Subcutaneous abdominal adipose tissue (tissue), 5 donors: ENCODE measurements around the gene CLECL1.
"Not testable (repeated sequence)": the region's sequence is repeated elsewhere in the genome, so short reads cannot be mapped to it uniquely, and the experiment has no call there.

Experiments used
- H3K27ac ChIP-seq: one replicate; pipeline ENCODE4 v1.7.0; 2013; ENCODE audit warnings: low read depth, mild to moderate bottlenecking, inconsistent platforms, low read length, moderate library complexity
- H3K27me3 ChIP-seq, 5 donors: one replicate each; pipeline ENCODE4 v1.7.0; 2013; ENCODE audit warnings: low read length in 5 of 5, inconsistent platforms in 1 of 5; ENCODE audit not compliant: control insufficient read depth in 5 of 5, insufficient read depth in 4 of 5
- H3K36me3 ChIP-seq, 5 donors: one replicate each; pipeline ENCODE4 v1.7.0; 2013; ENCODE audit warnings: low read length in 5 of 5; ENCODE audit not compliant: control insufficient read depth in 5 of 5, insufficient read depth in 5 of 5
- H3K4me1 ChIP-seq, 5 donors: one replicate each; pipeline ENCODE4 v1.7.0; 2013; ENCODE audit warnings: low read length in 5 of 5, mild to moderate bottlenecking in 3 of 5, moderate library complexity in 1 of 5; ENCODE audit not compliant: control insufficient read depth in 5 of 5, insufficient read depth in 5 of 5
- H3K4me3 ChIP-seq, 5 donors: one replicate each; pipeline ENCODE4 v1.7.0; 2013; ENCODE audit warnings: low read length in 5 of 5, low read depth in 1 of 5
- H3K9ac ChIP-seq, 5 donors: one replicate each; pipeline ENCODE4 v1.7.0; 2013; ENCODE audit warnings: low read length in 5 of 5, mild to moderate bottlenecking in 4 of 5, moderate library complexity in 3 of 5
- H3K9me3 ChIP-seq, 5 donors: one replicate each; pipeline ENCODE4 v1.7.0; 2013; ENCODE audit warnings: low read length in 5 of 5; ENCODE audit not compliant: control insufficient read depth in 5 of 5
- donor health status: healthy.
- donor health status: healthy.
- donor health status: healthy.
- donor health status: healthy.
- donor health status: healthy.

CLECL1 gene

GRCh38 chr12:9707864-9708808 lies 24.8 kb downstream of the CLECL1 start:
- H3K9me3 ChIP-seq = no peaks in the 10 kb centered on the region
- H3K27ac ChIP-seq = no peak overlapping the region
- H3K27me3 ChIP-seq = peaks cover 0 to 4% (median 0%) of the 10 kb centered on the region in 5 donors
- no peaks in the 10 kb centered on the region for H3K36me3 ChIP-seq
- no peak overlapping the region for H3K9ac ChIP-seq
- H3K4me1 ChIP-seq = peaks cover 0 to 5% (median 4%) of the 10 kb centered on the region in 5 donors
- no peak overlapping the region for H3K4me3 ChIP-seq

DNA sequence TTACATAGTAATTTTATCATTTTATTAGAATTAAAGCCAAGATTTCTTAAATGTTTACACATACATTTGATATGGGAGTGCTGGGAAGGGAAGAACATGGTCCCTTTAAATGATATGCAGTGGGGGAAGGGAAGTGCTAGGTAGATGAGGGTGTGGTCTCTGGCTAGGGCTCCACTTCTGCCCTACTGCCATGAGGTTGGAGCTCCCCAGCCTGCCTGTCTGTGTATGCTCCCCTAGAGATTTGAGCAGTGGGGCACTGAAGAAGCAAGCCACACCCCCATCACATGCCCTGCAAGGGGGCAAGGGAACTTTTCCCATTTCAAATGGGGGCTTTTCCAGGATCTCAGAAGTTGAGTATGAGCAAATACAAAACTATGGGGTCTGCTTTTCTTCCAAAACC lies 25.5 kb downstream of the CLECL1 start:
- H3K27me3 ChIP-seq = peaks cover 0 to 4% (median 0%) of the 10 kb centered on the region in 5 donors
- no peaks in the 10 kb centered on the region for H3K36me3 ChIP-seq
- H3K9ac ChIP-seq = no peak overlapping the region
- no peak overlapping the region for H3K27ac ChIP-seq
- H3K4me3 ChIP-seq = no peak overlapping the region
- H3K4me1 ChIP-seq = peaks cover 0 to 5% (median 4%) of the 10 kb centered on the region in 5 donors
- H3K9me3 ChIP-seq = no peaks in the 10 kb centered on the region

GRCh38 chr12:9706086-9706685 lies 26.7 kb downstream of the CLECL1 start:
- Histone ChIP-seq H3K4me1 (peaks cover 0 to 8% (median 4%) of the 10 kb centered on the region in 5 donors), H3K27ac (no peak overlapping the region), H3K4me3 (no peak overlapping the region), H3K9me3 (peaks cover 0 to 4% (median 0%) of the 10 kb centered on the region in 5 donors), H3K9ac (no peak overlapping the region), H3K27me3 (peaks cover 0 to 4% (median 0%) of the 10 kb centered on the region in 5 donors), H3K36me3 (no peaks in the 10 kb centered on the region)

GRCh38 chr12:9704561-9704960 lies 28.3 kb downstream of the CLECL1 start:
- not testable (repeated sequence) for H3K36me3 ChIP-seq, H3K9me3 ChIP-seq, H3K27ac ChIP-seq, H3K27me3 ChIP-seq, H3K9ac ChIP-seq, H3K4me3 ChIP-seq
- peaks cover 0 to 14% (median 4%) of the 10 kb centered on the region in 5 donors for H3K4me1 ChIP-seq

DNA sequence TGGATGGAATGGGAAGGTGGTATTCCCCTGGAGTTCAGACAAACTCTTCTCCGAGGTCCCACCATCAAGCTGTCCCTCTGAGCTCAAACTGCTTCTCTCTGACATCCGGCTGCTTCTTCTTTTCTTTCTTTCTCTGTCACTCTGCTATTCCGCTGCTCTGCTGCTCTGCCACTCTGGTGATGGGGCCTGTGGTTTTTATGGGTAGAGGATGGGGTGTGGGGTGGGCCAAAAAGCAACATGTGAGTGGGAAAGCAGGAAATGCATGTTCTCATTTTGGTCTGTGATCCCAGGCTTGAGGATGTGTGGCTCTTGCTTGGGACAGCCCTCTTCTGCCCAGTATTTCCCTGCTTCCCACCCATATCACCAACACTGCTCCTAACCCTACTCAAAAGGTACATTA lies 30.6 kb downstream of the CLECL1 start:
- H3K27ac ChIP-seq = no peak overlapping the region
- no peaks in the 10 kb centered on the region for H3K36me3 ChIP-seq
- H3K9me3 ChIP-seq = peaks cover 0 to 4% (median 0%) of the 10 kb centered on the region in 5 donors
- no peak overlapping the region for H3K4me3 ChIP-seq
- no peaks in the 10 kb centered on the region for H3K27me3 ChIP-seq
- no peak overlapping the region for H3K9ac ChIP-seq
- H3K4me1 ChIP-seq = peaks cover 0 to 10% (median 0%) of the 10 kb centered on the region in 5 donors

DNA sequence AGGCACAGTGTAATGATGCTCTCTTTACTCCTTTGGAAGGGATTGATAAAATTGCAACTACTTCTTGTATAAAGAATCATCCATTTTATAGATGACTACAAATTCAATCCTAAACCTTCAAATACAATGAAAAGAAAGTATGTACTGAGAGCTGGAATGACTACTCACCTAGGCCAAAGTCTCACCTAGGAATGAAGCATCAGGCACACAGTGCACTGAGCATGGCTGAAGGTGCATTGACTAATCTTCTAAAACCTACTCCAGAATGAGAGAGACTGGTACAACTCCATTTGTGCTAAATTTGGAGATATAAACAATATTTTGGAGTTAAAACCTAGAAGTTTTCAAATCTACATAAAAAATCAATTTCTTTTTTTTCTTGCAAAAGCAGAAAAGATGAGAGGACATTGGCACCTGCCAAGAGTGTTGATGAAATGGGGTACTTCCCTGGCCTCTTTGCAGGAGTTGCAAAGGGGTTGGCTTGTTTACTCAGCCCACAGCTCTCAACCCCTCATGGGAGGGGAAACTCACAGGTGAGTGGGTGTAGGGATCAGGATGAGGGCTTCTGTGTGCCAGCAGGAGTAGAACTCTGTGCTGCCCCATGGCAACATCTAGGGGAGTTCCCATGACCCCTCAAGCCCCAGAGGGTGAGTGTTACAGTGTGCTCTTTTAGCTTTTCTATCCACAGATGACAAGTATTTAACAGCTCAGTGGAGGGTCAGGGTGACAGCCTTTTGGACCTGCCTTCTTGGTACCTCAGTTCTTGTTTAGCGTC lies 31.3 kb downstream of the CLECL1 start:
- peaks cover 0 to 4% (median 0%) of the 10 kb centered on the region in 5 donors for H3K9me3 ChIP-seq
- H3K4me1 ChIP-seq = peaks cover 0 to 10% (median 0%) of the 10 kb centered on the region in 5 donors
- no peak overlapping the region for H3K27ac ChIP-seq
- H3K4me3 ChIP-seq = no peak overlapping the region
- no peaks in the 10 kb centered on the region for H3K36me3 ChIP-seq
- no peak overlapping the region for H3K9ac ChIP-seq
- H3K27me3 ChIP-seq = no peaks in the 10 kb centered on the region

- no peak overlapping the region for H3K27ac ChIP-seq
- H3K9ac ChIP-seq = no peak overlapping the region
- H3K9me3 ChIP-seq = peaks cover 0 to 4% (median 0%) of the 10 kb centered on the region in 5 donors
- peaks cover 0 to 10% (median 0%) of the 10 kb centered on the region in 5 donors for H3K4me1 ChIP-seq
- no peak overlapping the region for H3K4me3 ChIP-seq
- H3K36me3 ChIP-seq = peaks cover 0 to under 1% (median 0%) of the 10 kb centered on the region in 5 donors
- H3K27me3 ChIP-seq = no peaks in the 10 kb centered on the region
Observed at GRCh38 chr12:9700606-9700956, 32.3 kb downstream of the CLECL1 start.

- no peak overlapping the region for H3K4me3 ChIP-seq
- H3K9ac ChIP-seq = no peak overlapping the region
- H3K4me1 ChIP-seq = peaks cover 0 to 10% (median 0%) of the 10 kb centered on the region in 5 donors
- H3K9me3 ChIP-seq = peaks cover 0 to 4% (median 0%) of the 10 kb centered on the region in 5 donors
- no peaks in the 10 kb centered on the region for H3K27me3 ChIP-seq
- H3K27ac ChIP-seq = no peak overlapping the region
- H3K36me3 ChIP-seq = peaks cover 0 to 6% (median 2%) of the 10 kb centered on the region in 5 donors
Observed at GRCh38 chr12:9699898-9700605, 32.8 kb downstream of the CLECL1 start.

DNA sequence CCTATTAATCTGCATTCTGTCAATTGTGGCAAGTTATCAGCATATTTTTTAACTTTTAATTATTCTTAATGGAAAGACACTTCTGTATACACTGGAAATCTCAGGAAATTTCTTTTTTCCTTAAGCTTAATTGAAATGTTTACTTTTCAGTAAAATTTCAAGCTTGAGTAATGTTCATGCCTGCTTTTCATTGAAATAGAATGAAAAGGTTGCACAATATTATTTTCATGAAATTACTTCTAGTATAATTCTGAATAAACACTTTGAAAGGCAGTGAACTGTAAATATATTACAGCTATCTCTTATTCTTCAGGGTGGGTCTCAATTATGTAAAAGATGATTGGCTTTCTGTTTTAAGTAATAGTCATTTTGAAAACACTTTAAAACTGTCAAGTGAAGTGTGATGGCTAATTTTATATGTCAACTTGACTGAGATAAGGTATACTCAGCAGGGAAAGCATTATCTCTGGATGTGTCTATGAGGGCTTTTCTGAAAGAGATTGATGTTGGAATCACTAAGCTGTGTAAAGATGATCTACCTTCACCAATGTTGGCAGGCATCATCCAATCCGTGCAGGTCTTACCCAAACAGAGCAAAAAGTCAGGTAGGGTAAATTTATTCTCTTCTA lies 33.5 kb downstream of the CLECL1 start:
- no peak overlapping the region for H3K27ac ChIP-seq
- H3K9ac ChIP-seq = no peak overlapping the region
- H3K27me3 ChIP-seq = no peaks in the 10 kb centered on the region
- peaks cover 0 to 10% (median 0%) of the 10 kb centered on the region in 5 donors for H3K4me1 ChIP-seq
- H3K36me3 ChIP-seq = peaks cover 3 to 11% (median 9%) of the 10 kb centered on the region in 5 donors
- H3K9me3 ChIP-seq = peaks cover 0 to 4% (median 0%) of the 10 kb centered on the region in 5 donors
- no peak overlapping the region for H3K4me3 ChIP-seq
